Heart left ventricle (tissue), 16 donors: Measurements from ENCODE around the gene RUFY4. TPM values are rescaled to one million over a fixed set of nuclear protein-coding genes. Genes with fewer than 3 reads are reported as not detected.
A peak's percentile ranks its signal among the peaks of the same experiment; 100 is the strongest.

ENCODE experiments used
- ATAC-seq, 4 donors: fragments of 200-7000 bp; cut with Tn5 transposase; one replicate each; pipeline ENCODE4 v1.9.1; 2020 to 2022; ENCODE audit warnings: moderate library complexity in 4 of 4, mild to moderate bottlenecking in 3 of 4, moderate number of reproducible peaks in 1 of 4
- DNase-seq, 5 donors: peaks; one replicate each; pipeline ENCODE4 v3.0.0-alpha.2; 2020
- H3K27ac ChIP-seq, 12 donors: fragments of 200-600 bp; sonication (generic) in 4 of 12; one replicate each; pipeline versions ENCODE4 v1.5.0 to v1.8.0; 2016 to 2022; ENCODE audit warnings: mild to moderate bottlenecking in 2 of 12
- H3K27me3 ChIP-seq, 9 donors: fragments of 200-600 bp; sonication (generic) in 2 of 9; one replicate each; pipeline versions ENCODE4 v1.5.1 to v1.8.0; 2016 to 2022; ENCODE audit warnings: mild to moderate bottlenecking in 3 of 9
- H3K36me3 ChIP-seq, 9 donors: fragments of 200-600 bp; sonication (generic) in 2 of 9; one replicate each; pipeline versions ENCODE4 v1.5.0 to v1.8.0; 2018 to 2022; ENCODE audit warnings: mild to moderate bottlenecking in 2 of 9
- H3K4me1 ChIP-seq, 12 donors: fragments of 200-600 bp; sonication (generic) in 4 of 12; one replicate each; pipeline versions ENCODE4 v1.5.0 to v1.8.0; 2016 to 2022; ENCODE audit warnings: mild to moderate bottlenecking in 3 of 12
- H3K4me3 ChIP-seq, 12 donors: fragments of 200-600 bp; sonication (generic) in 4 of 12; one replicate each; pipeline versions ENCODE4 v1.5.0 to v1.8.0; 2017 to 2022; ENCODE audit warnings: mild to moderate bottlenecking in 9 of 12, moderate library complexity in 4 of 12
- H3K9me3 ChIP-seq, 12 donors: fragments of 200-600 bp; sonication (generic) in 4 of 12; one replicate each; pipeline versions ENCODE4 v1.5.0 to v1.8.0; 2016 to 2022; ENCODE audit warnings: mild to moderate bottlenecking in 1 of 12
- POLR2A ChIP-seq, 2 donors: fragments of 450-650 bp; IDR thresholded peaks; one replicate each; pipeline ENCODE4 v1.6.1; 2017; ENCODE audit warnings: antibody characterized with exemption in 2 of 2, mild to moderate bottlenecking in 2 of 2, moderate library complexity in 2 of 2
- WGBS, 4 donors: extraction: QIAGEN DNeasy Blood & Tissue Kit in 2 of 4; methylation state at CpG; one replicate each; pipeline versions ENCODE4 v1.1.5 to v1.1.7; 2013 to 2018; 5-methylcytosine and 5-hydroxymethylcytosine counted together
- intact Hi-C, 10 donors: fragments of 100-400 bp; cut with DNase I; formaldehyde crosslinking; loops; one replicate each; pipeline versions ENCODE4 v1.11.1 to v1.14.2; 2022
- polyA plus RNA-seq, 2 donors: library from polyadenylated mRNA; stranded (reverse); fragments of 200-250 nt; gene quantifications; one replicate each; pipeline ENCODE4 v1.2.3, GENCODE V29; 2013
- total RNA-seq, 9 donors: library from RNA; depleted of rRNA in 2 of 9; stranded (reverse); fragments of >200 nt in 2 of 9; fragmentation: NEBNext Ultra II Directional in 3 of 9; extraction: Animal tissue kit (Norgen Biotek cat#: 25700) in 3 of 9; gene quantifications; one replicate each; pipeline versions ENCODE4 v1.1.0 to v1.2.4, GENCODE V29; 2016 to 2023
- TF ChIP-seq, protein P1 (sequence below), 12 donors: fragments of 200-600 bp; sonication (generic) in 4 of 12; IDR thresholded peaks; one replicate each; pipeline versions ENCODE4 v1.5.0 to v1.8.0; 2018 to 2022; ENCODE audit warnings: antibody characterized with exemption in 12 of 12, mild to moderate bottlenecking in 5 of 12
- donor health status: ischemic (EF 13 %, LVEDD 7.1; RV severe dilation, severe dysfunction).
- donor health status: healthy with polysubstance abuse.
- donor health status: DM: no; HTN: yes; CAD: no.
- donor health status: DM: no; HTN: no; CAD: no.
- donor health status: ischemic (EF 25% LVEDD 6.9; RV normal size, moderate dysfunction).
- donor health status: ischemic (EF 25% LVEDD 5.7; RV mildly dilated, moderate dysfunction).
- donor health status: healthy.
- donor health status: DM: yes; HTN: yes; CAD: no.
- donor health status: ischemic (EF 35%, LVEDD 5.7; RV mildly dilated, moderate dysfunction).
- donor health status: nonischemic (EF 11% LVEDD 7.7; RV severe dilation, severe dysfunction).
- donor health status: DM: yes; HTN: yes; CAD: no.
- donor health status: PGD.
- donor health status: ischemic (EF 29% LVEDD 5.4; RV normal size, mild dysfunction).
- donor health status: nonischemic (EF 23%, LVEDD 6.1; RV moderate dilation, normal function).

The RUFY4 gene
- total and polyA plus RNA-seq, 11 donors = 0.11 to 1.0 (median 0.14) TPM; not detected in 8

DNA sequence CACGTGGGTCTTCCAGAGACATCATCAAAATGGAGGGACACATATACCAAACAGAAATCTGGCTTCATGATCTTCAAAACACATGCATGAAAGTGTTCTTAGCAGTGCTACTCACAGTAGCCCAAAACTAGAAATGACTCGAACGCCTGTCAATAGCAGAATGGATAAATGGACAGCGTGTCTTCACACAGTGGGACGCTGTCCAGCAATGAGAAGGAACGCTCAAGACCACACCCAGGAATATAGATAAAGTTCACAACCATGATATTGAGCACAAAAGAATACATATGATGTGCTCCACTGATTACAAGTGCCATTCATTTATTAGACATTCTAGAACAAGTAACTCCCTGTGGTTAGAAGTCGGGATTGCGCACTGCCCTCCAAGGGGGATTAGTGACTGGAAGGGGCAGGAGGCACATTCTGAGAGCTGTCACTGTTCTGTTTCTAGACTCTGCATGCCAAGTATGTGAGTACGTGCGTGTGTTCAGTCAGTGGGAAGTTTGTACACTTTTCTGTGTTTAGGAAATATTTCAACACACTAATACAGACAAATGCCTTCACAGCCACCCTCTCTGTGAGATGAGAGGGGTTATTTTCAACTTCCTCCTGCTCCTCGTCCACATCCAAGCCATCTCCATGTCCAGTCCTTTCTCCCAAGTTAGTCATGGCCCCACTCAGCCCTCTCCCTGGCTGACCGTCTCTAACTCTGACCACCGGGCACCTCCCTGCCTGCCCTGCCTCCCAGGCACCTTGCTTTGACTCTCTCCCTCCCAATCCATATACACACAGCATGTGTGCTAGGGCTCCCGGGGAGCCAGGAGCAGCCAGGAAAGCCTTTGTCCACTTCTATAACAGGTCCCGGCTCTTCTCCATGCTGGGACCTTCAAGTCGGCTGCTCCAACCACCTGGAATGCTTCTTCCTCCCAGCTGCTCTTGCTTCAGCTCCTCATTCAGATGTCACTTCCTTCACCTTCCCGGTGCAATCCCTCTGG is 39.4 kb upstream of the RUFY4 start:
- Histone ChIP-seq H3K27ac (peak overlapping the region in 3 of 12 donors; percentile 43 to 67 (median 52)), H3K4me3 (no peak overlapping the region), H3K36me3 (no peaks in the 10 kb centered on the region), H3K9me3 (no peaks in the 10 kb centered on the region), H3K27me3 (peaks cover 0 to 5% (median 0%) of the 10 kb centered on the region in 9 donors), H3K4me1 (peaks cover 0 to 45% (median 14%) of the 10 kb centered on the region in 12 donors)
- 68 to 72% (median 69%) methylated on average over 17 of the region's 17 CpGs for WGBS, 4 donors
- TF ChIP-seq POLR2A (IDR thresholded peaks at IDR 0.05) = no peak
- TF ChIP-seq, protein P1, sequence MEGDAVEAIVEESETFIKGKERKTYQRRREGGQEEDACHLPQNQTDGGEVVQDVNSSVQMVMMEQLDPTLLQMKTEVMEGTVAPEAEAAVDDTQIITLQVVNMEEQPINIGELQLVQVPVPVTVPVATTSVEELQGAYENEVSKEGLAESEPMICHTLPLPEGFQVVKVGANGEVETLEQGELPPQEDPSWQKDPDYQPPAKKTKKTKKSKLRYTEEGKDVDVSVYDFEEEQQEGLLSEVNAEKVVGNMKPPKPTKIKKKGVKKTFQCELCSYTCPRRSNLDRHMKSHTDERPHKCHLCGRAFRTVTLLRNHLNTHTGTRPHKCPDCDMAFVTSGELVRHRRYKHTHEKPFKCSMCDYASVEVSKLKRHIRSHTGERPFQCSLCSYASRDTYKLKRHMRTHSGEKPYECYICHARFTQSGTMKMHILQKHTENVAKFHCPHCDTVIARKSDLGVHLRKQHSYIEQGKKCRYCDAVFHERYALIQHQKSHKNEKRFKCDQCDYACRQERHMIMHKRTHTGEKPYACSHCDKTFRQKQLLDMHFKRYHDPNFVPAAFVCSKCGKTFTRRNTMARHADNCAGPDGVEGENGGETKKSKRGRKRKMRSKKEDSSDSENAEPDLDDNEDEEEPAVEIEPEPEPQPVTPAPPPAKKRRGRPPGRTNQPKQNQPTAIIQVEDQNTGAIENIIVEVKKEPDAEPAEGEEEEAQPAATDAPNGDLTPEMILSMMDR (IDR thresholded peaks at IDR 0.05) = no peak
- ATAC-seq = no peak
- DNase-seq = peak in 2 of 5 donors; percentile 19 to 25
- intact Hi-C loops = loop anchor here in 7 of 10 donors (5.0 to 10.0 kb wide), 4 partner anchors 32 to 245 kb away; no protein-coding TSS in a partner anchor

DNA sequence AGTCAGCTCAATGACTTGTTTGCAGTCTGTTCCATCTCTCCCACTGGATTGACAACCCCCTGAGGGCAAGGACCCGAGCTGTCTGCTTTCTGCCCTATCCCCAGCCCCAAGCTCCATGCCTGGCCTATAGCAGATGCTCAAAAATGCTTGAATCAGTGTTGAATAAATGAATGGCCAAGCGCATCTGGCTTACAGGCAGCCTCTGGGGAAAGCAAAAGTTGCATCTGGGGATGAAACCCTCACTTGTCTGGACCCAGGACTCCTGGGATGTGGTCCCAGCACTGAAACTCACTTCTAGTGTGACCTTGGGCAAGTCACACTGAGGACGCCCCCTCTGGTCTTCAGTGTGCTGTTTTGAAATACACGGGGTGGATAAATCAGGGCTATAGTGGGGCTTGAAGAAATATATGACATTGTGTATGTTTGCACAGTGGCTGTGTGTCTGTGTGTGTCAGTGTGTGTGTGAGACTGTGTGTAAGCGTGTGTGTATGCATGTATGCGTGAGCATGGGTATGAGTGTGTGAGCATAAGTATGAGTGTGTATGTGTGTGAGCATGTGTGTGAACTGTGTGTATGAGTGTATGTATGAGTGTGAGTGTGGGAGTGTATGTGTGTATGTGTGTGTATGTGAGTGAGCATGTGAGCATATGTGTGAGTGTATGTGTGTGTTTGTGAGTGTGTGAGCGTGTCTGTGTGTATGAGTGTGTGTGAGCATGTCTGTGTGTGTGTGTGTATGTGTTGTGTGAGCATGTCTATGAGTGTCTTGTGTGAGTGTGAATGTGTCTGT is 38.5 kb upstream of the RUFY4 start:
- Histone ChIP-seq H3K27ac (no peak overlapping the region), H3K4me3 (no peak overlapping the region), H3K4me1 (peaks cover 0 to 41% (median 15%) of the 10 kb centered on the region in 12 donors), H3K36me3 (no peaks in the 10 kb centered on the region), H3K9me3 (no peaks in the 10 kb centered on the region), H3K27me3 (peaks cover 0 to 5% (median 0%) of the 10 kb centered on the region in 9 donors)
- TF ChIP-seq, protein P1 (IDR thresholded peaks at IDR 0.05) = no peak
- TF ChIP-seq POLR2A (IDR thresholded peaks at IDR 0.05) = no peak
- ATAC-seq = no peak
- intact Hi-C loops = loop anchor here in 7 of 10 donors (5.0 to 10.0 kb wide), 4 partner anchors 33 to 246 kb away; no protein-coding TSS in a partner anchor
- 91 to 95% (median 93%) methylated on average over 7 of the region's 7 CpGs for WGBS, 4 donors
- no peak for DNase-seq

DNA sequence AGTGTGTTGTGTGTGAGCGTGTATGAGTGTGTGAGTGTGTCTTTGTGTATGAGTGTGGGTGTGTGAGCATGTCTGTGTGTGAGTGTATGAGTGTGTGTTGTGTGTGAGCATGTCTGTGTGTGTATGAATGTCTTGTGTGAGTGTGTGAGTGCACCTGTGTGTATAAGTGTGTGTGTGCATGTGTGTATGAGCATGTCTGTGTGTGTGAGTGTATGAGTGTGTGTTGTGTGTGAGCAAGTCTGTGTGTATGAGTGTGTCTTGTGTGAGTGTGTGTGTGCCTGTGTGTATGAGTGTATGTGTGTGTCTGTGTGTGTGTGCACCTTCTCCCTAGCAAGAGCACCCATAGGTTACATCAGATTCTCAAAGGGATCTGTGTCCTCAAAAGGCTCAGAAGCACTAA is 37.8 kb upstream of the RUFY4 start:
- ATAC-seq = no peak
- no peak for DNase-seq
- H3K4me3 ChIP-seq = no peak overlapping the region
- peaks cover 0 to 39% (median 13%) of the 10 kb centered on the region in 12 donors for H3K4me1 ChIP-seq
- peaks cover 0 to 5% (median 0%) of the 10 kb centered on the region in 9 donors for H3K27me3 ChIP-seq
- no peaks in the 10 kb centered on the region for H3K36me3 ChIP-seq
- 96 to 100% (median 99%) methylated on average over 1 of the region's 1 CpG for WGBS, 4 donors
- intact Hi-C loops = loop anchor here in 7 of 10 donors (5.0 to 10.0 kb wide), 4 partner anchors 34 to 246 kb away; no protein-coding TSS in a partner anchor
- H3K9me3 ChIP-seq = no peaks in the 10 kb centered on the region
- no peak for TF ChIP-seq POLR2A (IDR thresholded peaks at IDR 0.05)
- TF ChIP-seq, protein P1 (IDR thresholded peaks at IDR 0.05) = no peak
- H3K27ac ChIP-seq = no peak overlapping the region
